SIG-M5 (cell line): ENCODE results near the gene KIF13A.
"Not testable (repeated sequence)": the region's sequence is repeated elsewhere in the genome, so short reads cannot be mapped to it uniquely, and the experiment has no call there.

Source experiments
- DNase-seq: peaks from one replicate; lab custom pipeline; 2025; lab: John Stamatoyannopoulos, UW

The KIF13A gene

DNA sequence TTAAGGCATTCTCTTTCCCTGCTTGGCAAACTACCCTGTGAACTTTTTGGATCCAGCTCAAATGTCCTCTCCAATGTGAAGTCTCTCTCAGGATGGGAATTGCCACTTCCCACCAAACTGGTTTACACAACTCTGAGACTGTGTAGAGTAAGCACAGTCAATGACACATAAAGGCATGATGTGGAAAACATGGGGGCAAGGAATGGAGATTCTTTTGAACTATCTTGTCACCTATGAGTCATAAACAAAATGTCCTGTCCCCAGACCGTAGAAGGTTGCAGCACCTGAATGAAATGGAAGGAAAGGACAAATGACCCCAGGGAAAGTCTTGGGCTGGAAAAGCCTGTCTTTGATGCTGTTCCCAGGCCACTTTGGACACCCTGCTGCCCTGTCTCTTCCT, 11.0 kb upstream of the KIF13A start:
- DNase-seq: no peak

GRCh38 chr6:17998003-17998402, 10.6 kb upstream of the KIF13A start:
- DNase-seq: no peak

DNA sequence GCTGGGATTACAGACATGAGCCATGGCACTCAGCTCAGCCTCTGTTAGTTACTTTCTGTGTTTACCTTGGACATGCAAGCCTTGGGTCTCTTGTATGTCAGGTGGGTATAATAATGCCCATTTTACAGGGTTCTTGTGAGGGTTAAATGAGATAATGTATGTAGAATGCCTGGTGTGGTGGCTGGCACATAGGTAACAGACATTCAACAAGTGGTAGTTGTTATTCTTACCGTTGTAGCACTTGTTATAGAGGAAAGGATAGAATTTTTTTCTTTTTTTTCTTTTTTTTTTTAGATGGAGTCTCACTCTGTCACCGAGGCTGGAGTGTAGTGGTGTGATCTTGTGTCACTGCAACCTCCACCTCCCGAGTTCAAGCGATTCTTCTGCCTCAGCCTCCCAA, 8.0 kb upstream of the KIF13A start:
- DNase-seq: no peak

DNA sequence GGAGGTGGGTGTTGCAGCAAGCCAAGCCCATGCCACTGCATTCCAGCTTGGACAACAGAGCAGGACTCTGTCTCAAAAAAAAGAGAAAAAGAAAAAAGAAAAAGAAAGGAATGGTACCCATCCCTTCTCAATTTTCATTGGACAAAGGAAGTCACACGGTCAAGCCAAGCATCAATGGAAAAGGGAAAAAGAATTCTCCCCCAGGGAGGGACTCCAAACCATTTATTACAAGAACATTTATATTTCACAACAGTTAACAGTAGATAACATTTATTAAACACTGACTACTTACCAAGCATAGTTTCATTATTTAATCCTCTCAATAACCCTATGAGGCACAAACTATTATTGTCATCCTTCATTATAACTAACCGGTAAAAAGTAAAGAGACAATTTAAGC, 6.6 kb upstream of the KIF13A start:
- no peak for DNase-seq

DNA sequence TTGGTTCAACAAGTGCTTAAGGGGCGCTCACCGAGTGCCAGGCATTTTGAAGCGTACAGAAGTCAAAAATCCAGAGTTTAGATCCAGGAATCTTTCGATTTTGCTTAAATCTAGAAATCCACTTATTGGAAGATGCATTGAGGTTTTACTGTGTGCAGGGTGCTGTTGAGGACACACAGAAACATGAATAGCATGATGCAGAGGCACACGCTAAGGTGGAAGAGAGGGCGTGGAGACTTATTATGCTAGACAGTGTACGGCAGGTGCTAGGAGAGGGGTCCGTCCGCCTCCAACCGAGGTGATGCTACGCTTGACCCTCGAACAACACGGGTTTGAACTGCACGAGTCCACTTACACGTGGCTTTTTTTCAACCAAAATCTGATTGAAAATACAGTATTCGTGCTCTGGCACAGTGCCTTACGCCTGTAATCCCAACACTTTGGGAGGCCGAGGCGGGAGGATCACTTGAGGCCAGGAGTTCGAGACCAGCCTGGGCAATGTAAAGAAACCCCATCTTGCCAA, 1.0 kb upstream of the KIF13A start:
- DNase-seq: no peak

DNA sequence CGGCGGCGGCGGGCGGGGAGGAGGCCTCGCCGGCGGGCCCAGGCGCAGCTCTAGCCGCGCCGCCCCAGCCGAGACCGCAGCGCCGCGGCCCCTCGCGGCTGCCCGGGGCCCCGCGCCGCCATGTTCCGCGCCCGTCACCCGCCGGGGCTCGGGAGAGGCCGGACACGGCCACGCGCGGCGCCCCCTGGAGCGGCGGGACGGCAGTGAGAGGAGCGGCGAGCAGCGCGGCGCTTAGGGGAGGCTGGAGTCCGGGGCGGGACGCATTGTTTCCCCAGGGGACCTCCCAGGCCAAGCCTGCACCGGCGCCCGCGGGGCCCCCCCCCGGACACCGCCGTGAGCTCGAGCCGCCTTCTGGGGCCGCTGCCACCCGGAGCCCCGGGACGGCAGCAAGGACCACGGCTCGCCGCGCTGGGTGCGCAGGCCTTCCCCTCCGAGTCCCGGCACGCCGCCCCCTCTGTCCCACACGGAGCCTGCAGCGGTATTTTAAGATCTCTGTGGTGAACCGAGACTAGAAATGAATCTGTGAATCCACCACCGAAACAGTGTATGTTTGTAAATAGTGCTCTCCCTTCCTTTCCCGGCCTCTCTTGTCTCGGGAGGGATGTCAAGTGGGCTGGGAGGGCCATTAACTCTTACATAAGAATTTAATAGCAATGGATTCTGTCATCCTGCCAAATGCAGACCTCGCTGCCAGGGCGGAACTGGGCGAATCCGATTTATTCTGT, 424 bp upstream of the KIF13A start:
- no peak for DNase-seq

DNA sequence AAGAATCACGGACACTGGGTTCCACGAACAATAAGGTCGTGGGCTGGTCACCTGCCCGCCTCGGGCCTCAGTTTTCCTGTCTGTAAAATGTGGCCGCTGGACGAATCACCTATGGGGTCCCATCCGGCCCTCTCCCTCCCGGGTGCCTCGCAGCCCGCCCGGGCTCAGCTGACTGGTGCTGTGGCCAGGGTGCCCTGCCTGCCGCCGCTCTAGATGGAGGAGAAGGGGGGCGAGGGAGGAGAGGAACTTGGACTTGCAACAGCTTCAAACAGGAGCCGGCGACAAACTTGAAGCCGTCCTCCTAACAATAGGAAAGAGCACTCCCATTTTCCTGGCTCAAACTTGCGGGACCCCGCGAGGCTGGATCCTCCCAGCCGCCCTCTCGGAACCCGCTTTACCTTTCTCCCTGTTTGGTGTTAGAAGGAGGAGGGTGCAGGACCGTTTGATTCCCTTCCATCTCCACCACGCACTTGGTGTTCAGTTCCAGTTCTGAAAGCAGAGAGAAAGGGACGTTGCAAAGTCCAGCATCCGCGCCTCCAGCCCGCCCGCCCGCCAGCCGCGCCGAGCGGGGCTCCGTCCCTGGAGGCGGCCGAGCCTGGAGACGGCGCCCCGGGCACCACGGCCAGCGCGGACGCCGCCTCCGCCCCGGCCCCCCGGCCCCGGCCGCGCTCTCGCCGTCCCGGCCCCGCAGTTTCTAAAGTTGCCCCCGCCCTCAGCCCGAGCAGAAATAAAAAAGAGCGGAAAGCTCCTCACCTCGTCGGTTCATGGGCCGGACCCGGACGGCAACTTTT, 584 bp downstream of the KIF13A start:
- DNase-seq: no peak

- no peak for DNase-seq
Measured at GRCh38 chr6:17985934-17986655, 1.3 kb downstream of the KIF13A start.

DNA sequence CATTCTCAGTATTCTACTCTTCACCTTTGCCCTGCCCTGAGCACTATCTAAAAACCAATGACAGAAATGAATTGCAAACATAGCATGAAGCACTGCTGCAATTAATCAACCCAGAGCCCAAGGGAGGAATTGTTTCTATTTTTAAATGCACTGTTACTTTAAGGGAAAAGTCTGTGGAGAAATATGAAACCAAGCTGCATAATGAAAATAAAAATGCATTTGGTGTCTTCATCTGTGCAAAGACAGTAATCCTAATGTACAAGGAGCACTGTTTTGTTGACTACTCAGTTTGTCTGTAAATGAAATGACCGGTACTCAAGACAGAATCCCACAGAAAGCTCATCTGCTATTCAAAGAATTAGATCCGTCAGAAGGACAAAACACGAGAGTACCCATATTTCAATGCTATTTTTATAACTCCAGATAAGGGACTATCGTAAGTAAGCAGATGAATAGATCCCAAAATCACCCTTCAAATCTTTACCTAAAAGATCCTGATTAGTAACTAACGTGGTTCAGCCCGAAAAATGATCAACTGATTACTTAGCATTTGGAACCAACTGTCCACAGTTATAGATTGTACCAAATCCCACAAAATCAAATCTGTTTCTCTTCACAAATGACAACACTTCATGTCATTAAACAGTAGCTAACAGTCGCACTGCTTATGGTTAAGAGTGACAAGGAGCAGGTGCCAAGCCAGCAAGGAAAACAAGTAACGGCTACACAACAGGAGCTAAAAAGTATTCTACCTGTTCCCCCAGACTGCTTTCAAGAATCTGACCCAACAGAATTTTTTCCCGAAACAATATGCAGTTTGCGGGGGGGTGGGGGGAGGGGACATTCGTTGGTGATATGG, 2.4 kb downstream of the KIF13A start:
- no peak for DNase-seq

GRCh38 chr6:17984399-17984798, 3.0 kb downstream of the KIF13A start:
- no peak for DNase-seq

GRCh38 chr6:17983730-17984129, 3.7 kb downstream of the KIF13A start:
- DNase-seq: no peak

GRCh38 chr6:17980329-17980728, 7.1 kb downstream of the KIF13A start:
- DNase-seq: no peak

DNA sequence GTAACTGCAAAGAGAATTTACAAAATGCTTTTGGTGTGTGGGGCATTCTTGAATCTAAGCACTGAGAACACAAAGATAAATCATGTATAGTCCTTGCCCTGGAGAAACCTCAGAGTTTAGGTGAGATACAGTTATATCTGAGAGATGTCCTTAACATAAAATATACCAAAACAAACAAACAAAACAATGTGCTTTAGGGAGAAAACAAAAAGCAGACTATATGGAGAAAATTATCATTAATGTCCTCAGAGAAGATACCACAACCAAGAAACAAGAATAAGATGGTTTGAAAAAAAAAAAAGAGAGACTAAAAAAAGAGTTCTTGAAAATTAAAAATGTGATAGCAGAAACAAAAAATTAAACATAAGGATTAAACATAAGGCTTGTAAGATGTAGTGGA, 8.0 kb downstream of the KIF13A start:
- DNase-seq: no peak

DNA sequence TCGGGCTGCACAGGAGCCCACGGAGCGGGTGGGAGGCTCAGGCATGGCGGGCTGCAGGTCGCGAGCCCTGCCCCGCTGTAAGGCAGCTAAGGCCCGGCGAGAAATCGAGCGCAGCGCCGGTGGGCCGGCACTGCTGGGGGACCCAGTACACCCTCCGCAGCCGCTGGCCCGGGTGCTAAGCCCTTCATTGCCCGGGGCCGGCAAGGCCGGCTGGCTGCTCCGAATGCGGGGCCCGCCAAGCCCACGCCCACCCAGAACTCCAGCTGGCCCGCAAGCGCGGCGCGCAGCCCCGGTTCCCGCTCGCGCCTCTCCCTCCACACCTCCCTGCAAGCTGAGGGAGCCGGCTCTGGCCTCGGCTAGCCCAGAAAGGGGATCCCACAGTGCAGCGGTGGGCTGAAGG, 11.2 kb downstream of the KIF13A start:
- DNase-seq: not testable (repeated sequence)

- DNase-seq: no peak
Measured at GRCh38 chr6:17974570-17975368, 12.7 kb downstream of the KIF13A start.

- DNase-seq: no peak
Measured at GRCh38 chr6:17972978-17973622, 14.3 kb downstream of the KIF13A start.

DNA sequence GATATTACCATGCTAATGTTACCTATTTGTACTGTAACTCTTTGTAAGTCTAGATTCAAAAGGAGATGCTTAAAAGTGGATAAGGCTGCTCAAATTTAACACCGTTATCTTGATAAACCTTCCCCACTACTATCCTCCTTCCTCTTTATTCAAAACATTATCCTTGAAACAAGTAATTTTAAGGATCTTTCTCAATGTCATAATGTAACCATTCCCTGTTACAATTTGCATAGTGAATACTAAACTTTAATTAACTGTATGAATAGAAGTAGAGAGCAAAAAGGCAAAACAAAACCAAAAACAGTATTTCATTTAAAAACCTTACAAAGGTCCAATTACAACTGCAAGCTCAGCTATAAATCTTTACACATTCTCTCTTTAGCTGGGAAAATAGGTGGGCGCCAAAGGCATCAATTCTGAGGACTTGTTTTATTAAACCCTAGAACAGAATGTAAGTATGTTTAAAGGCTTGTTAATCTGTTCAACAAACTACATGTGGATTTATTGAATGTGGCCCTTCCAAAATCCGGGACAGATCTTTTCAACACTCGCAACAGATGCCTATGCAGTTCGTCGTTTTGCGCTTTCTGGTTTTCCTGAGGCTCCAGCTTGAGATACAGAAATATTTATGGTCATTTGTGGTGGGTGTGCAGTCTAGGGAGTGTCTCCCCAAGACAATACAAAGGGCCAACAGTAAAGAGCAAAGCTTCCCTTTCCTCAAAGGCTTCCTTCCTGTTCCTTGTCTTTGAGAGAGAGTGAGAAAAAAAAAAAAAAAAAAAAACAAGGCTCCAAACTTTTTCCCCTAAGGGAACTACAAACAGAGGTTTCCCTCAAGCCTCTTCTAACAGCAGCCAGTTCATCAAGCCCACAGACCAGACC, 15.1 kb downstream of the KIF13A start:
- no peak for DNase-seq

DNA sequence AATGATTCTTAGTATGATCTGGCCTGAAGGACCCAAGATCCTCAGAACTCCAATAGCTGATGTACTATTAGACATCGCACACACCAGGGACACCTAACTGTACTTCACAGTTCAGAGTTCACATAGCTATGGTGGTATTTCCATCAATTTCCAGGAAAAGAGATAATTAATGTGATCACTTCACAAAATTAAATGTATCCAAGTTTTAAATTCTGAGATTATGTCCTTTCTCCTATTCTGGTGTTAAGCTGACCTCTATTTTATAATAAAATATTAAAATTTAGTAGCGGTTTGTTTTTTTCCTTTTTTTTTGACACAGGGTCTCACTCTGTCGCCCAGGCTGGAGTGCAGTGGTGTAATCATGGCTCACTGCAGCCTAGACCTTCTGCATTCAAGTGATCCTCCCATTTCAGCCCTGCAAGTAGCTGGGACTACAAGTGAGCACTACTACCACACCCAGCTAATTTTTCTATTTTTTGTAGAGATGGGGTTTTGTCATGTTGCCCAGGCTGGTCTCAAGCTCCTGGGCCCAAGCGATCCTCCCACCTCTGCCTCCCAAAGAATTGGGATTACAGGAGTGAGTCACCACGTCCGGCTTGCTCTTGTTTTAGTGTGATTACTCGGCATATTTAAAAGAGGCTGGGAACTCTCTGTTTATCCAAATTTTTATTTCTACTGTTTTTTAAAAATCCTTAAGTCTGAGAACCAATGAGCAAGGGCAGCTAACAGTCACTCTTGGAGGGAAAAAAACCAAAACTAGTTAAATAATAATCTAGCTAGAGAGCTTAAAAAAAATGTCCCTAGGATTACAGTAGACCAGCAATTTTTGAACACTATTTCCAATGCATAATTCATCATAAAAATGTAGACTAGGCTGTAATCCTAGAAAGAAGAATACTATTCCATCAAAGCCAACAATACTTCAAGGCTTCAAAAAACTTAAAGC, 16.0 kb downstream of the KIF13A start:
- no peak for DNase-seq
